Measurements from ENCODE around the gene LRMDA. TPM values are rescaled to one million over a fixed set of nuclear protein-coding genes. Genes with fewer than 3 reads are reported as not detected.
A peak's percentile ranks its signal among the peaks of the same experiment; 100 is the strongest.

The LRMDA gene
- total RNA-seq, 1 experiment from 2014 or later = not detected

GRCh38 chr10:76544789-76545188, 1113.4 kb downstream of the LRMDA start:
- Histone ChIP-seq H3K4me3 (ENCODE audit: insufficient read depth, low read depth, low read length) (no peak overlapping the region), H3K27me3 (ENCODE audit: control insufficient read depth, insufficient read depth, low read length) (0 out of 2 replicates have a peak, but pooled peaks cover 2% of the 10 kb centered on the region), H3K36me3 (replicated peaks; ENCODE audit: control insufficient read depth, insufficient read depth, low read length) (no peaks in the 10 kb centered on the region)
- no peak for DNase-seq

DNA sequence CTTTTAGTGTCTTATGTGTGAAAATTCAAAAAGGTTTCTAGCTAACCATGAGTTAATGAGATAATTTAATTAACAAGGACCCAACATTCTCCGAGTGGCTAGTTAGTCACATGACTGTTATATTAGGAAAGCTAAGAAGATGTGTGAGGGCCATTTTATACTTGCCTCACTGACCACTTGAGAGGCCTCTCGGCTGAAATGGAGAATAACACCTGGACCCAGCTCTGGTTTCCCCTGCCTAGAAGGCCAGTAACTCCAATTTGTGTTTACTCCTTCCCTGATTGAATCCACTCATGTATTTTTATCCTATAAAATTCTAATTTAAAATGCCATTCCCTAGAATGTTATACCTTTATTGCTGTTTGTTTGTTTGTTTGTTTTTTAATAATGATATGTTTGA, 1115.0 kb downstream of the LRMDA start:
- Histone ChIP-seq H3K4me3 (ENCODE audit: insufficient read depth, low read depth, low read length) (no peak overlapping the region), H3K36me3 (replicated peaks; ENCODE audit: control insufficient read depth, insufficient read depth, low read length) (no peaks in the 10 kb centered on the region), H3K27me3 (ENCODE audit: control insufficient read depth, insufficient read depth, low read length) (0 out of 2 replicates have a peak, but pooled peaks cover 2% of the 10 kb centered on the region)
- no peak for DNase-seq

- no peak overlapping the region for H3K4me3 ChIP-seq (ENCODE audit: insufficient read depth, low read depth, low read length)
Observed at GRCh38 chr10:76547352-76547972, 1116.0 kb downstream of the LRMDA start.

GRCh38 chr10:76548716-76549115, 1117.3 kb downstream of the LRMDA start:
- Histone ChIP-seq H3K27me3 (ENCODE audit: control insufficient read depth, insufficient read depth, low read length) (0 out of 2 replicates have a peak, but pooled peaks cover 2% of the 10 kb centered on the region), H3K36me3 (replicated peaks; ENCODE audit: control insufficient read depth, insufficient read depth, low read length) (no peaks in the 10 kb centered on the region)
- no peak for DNase-seq

More at GRCh38 chr10:76547352-76547972, 1116.0 kb downstream of the LRMDA start:
- Histone ChIP-seq H3K36me3 (replicated peaks; ENCODE audit: control insufficient read depth, insufficient read depth, low read length) (no peaks in the 10 kb centered on the region), H3K27me3 (ENCODE audit: control insufficient read depth, insufficient read depth, low read length) (0 out of 2 replicates have a peak, but pooled peaks cover 2% of the 10 kb centered on the region)
- DNase-seq = peak; percentile 46

GRCh38 chr10:76549171-76549570, 1117.7 kb downstream of the LRMDA start:
- DNase-seq = no peak
- Histone ChIP-seq H3K27me3 (ENCODE audit: control insufficient read depth, insufficient read depth, low read length) (0 out of 2 replicates have a peak, but pooled peaks cover 2% of the 10 kb centered on the region), H3K36me3 (replicated peaks; ENCODE audit: control insufficient read depth, insufficient read depth, low read length) (no peaks in the 10 kb centered on the region), H3K4me3 (ENCODE audit: insufficient read depth, low read depth, low read length) (no peak overlapping the region)

More at GRCh38 chr10:76548716-76549115, 1117.3 kb downstream of the LRMDA start:
- H3K4me3 ChIP-seq (ENCODE audit: insufficient read depth, low read depth, low read length) = no peak overlapping the region

GRCh38 chr10:76550806-76551205, 1119.4 kb downstream of the LRMDA start:
- Histone ChIP-seq H3K27me3 (ENCODE audit: control insufficient read depth, insufficient read depth, low read length) (0 out of 2 replicates have a peak, but pooled peaks cover 2% of the 10 kb centered on the region), H3K36me3 (replicated peaks; ENCODE audit: control insufficient read depth, insufficient read depth, low read length) (no peaks in the 10 kb centered on the region), H3K4me3 (ENCODE audit: insufficient read depth, low read depth, low read length) (no peak overlapping the region)
- no peak for DNase-seq

DNA sequence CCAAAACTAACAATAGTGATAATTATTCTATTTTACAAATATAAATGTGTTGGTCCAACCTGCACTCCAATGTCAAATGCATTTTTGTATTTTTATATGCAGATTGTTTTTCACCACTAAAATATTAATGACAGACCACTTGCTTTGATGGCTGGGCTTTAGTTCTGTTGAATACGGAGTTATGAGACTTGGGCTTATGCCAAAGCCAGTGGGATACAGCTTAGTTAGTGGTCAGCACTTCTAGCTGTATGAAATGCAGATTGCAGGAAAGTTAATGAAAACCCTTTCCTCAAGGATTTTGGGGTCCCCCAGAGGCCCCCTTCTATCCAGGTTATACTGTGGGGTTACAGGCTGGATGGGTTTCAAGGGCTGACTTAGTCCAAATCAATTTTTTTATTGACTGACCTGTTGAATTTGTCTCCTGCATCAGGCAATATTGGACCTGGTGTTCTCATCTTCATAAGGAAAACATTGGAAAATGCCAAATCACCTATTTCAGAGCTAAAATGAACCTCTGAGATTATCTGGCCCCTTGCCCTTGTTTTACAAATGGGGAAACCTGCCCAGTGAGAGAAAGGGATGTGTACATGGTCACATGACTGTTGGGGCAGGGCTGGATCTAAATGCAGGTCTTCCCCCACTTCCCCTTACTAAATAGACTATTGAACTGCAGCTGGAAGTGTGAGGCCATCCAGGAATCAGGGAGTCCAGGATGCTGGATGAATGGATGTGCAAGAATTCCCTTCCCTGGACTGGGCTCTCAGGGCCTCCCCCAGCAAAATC, 1120.9 kb downstream of the LRMDA start:
- no peak overlapping the region for H3K4me3 ChIP-seq (ENCODE audit: insufficient read depth, low read depth, low read length)
- H3K27me3 ChIP-seq (ENCODE audit: control insufficient read depth, insufficient read depth, low read length) = 0 out of 2 replicates have a peak, but pooled peaks cover 2% of the 10 kb centered on the region
- DNase-seq = no peak
- no peaks in the 10 kb centered on the region for H3K36me3 ChIP-seq (replicated peaks; ENCODE audit: control insufficient read depth, insufficient read depth, low read length)

DNA sequence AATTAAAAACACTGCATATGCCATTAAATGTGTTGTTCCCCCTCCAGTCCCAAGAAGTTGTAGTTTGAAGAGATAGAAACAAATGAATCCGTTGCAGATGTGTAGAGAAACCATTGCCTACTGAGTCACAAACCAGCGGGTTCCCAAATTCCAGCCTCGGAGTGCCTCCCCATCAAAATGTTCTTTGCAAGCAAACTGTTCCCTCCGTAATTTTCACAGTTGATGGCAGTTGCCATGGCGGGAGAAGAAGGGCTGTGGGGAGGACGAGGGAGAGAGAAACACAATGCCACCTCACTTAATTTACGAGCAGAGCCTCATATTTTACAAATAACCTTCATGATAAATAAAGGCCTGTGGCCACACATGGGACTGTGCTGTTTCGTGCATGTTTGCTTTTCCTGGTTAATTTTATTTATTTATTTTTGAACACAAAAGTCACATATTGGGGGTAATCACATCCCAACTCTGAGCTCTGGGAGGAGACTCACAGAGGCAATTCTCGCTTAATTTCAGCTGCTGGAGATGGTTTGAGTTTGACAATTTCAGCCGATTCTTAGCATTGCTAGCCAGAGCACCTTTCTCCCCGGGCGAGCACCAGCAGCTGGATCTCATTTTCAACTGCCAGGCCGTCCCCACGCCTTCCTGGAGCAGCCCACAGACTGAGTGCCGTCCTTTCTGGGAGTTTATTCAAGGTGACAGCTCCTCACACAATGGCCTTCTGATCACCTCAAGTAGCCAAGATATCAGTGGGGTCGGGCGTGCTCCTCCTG, 1122.0 kb downstream of the LRMDA start:
- no peaks in the 10 kb centered on the region for H3K36me3 ChIP-seq (replicated peaks; ENCODE audit: control insufficient read depth, insufficient read depth, low read length)
- no peaks in the 10 kb centered on the region for H3K27me3 ChIP-seq (ENCODE audit: control insufficient read depth, insufficient read depth, low read length)
- DNase-seq = no peak
- no peak overlapping the region for H3K4me3 ChIP-seq (ENCODE audit: insufficient read depth, low read depth, low read length)

DNA sequence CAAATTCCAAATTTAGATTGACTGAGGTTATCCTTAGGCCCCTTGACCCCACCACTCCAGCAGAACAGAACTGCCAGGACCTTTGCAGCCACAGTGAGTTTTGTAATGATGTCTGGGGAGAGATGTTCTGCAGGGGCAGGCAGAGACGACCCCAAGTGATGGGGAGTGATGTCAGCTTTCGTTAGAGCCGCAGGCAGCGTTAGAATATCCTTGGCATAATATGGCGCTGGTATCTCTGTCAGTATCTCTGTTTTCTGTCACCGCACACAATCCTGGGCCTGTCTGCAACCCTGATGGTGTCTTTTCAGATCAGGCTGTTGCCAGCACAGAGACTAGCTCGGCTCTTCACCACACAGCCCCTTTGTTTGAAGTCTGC, 1122.6 kb downstream of the LRMDA start:
- no peak overlapping the region for H3K4me3 ChIP-seq (ENCODE audit: insufficient read depth, low read depth, low read length)
- no peaks in the 10 kb centered on the region for H3K36me3 ChIP-seq (replicated peaks; ENCODE audit: control insufficient read depth, insufficient read depth, low read length)
- DNase-seq = no peak
- no peaks in the 10 kb centered on the region for H3K27me3 ChIP-seq (ENCODE audit: control insufficient read depth, insufficient read depth, low read length)

- H3K36me3 ChIP-seq (replicated peaks; ENCODE audit: control insufficient read depth, insufficient read depth, low read length) = no peaks in the 10 kb centered on the region
Observed at GRCh38 chr10:76554478-76554877, 1123.1 kb downstream of the LRMDA start.

DNA sequence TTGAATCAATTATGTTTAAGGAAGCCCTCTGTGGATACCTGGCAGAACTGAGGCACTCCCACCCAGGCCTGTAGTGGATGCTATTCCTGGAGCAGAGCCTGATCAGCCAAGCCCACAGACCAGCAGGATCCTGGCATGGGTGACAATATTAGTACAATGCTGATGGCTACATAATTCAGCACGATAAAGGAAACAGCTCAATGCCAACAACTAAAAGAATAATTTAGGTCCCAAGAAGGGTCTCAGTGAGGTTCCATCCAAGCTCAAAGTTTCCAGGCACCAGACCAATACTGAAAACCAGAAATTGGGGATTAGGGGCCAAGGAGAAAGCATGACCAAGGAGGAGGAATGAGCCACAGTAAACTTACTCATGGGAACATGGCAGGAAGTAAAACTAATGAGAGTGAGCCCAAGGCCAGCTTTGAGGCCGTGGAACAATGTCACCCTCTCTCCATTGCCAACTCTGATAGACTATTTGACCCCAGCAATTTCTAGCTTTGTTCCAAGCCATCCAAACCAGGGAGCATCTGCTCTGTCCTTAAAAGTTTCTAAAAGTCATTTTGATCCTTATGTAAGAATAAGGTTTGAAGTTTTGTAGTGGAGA, 1123.7 kb downstream of the LRMDA start:
- Histone ChIP-seq H3K36me3 (replicated peaks; ENCODE audit: control insufficient read depth, insufficient read depth, low read length) (no peaks in the 10 kb centered on the region), H3K4me3 (ENCODE audit: insufficient read depth, low read depth, low read length) (no peak overlapping the region), H3K27me3 (ENCODE audit: control insufficient read depth, insufficient read depth, low read length) (no peaks in the 10 kb centered on the region)
- DNase-seq = no peak

More at GRCh38 chr10:76554478-76554877, 1123.1 kb downstream of the LRMDA start:
- DNase-seq = no peak
- Histone ChIP-seq H3K4me3 (ENCODE audit: insufficient read depth, low read depth, low read length) (no peak overlapping the region), H3K27me3 (ENCODE audit: control insufficient read depth, insufficient read depth, low read length) (no peaks in the 10 kb centered on the region)

- H3K27me3 ChIP-seq (ENCODE audit: control insufficient read depth, insufficient read depth, low read length) = no peaks in the 10 kb centered on the region
- H3K36me3 ChIP-seq (replicated peaks; ENCODE audit: control insufficient read depth, insufficient read depth, low read length) = no peaks in the 10 kb centered on the region
- DNase-seq = no peak
- H3K4me3 ChIP-seq (ENCODE audit: insufficient read depth, low read depth, low read length) = no peak overlapping the region
Observed at GRCh38 chr10:76557366-76557765, 1125.9 kb downstream of the LRMDA start.

DNA sequence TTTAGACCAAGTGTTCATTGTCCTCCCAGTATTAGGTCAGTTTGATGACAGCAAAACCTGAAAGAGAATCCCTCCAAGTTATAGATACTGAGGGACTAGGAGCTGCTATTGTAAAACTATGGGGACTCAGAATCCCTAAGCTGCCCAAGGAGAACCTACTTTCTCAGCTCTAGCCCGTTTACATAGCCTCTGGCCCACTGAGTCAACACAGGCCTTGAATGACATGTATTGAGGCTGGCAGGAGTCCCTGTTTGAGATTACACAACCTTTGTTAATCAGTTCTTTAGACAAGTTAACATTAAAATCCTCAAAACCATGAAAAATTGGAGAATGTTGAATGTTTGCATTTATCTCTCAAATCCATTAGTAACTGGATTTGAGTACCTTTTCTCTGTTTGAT, 1127.2 kb downstream of the LRMDA start:
- no peak overlapping the region for H3K4me3 ChIP-seq (ENCODE audit: insufficient read depth, low read depth, low read length)
- H3K36me3 ChIP-seq (replicated peaks; ENCODE audit: control insufficient read depth, insufficient read depth, low read length) = no peaks in the 10 kb centered on the region
- no peaks in the 10 kb centered on the region for H3K27me3 ChIP-seq (ENCODE audit: control insufficient read depth, insufficient read depth, low read length)
- DNase-seq = no peak

Measured in H7 (cell line).